HG03039 (cell line): ENCODE measurements around the gene RBFOX2.
"Not testable (repeated sequence)": the region's sequence is repeated elsewhere in the genome, so short reads cannot be mapped to it uniquely, and the experiment has no call there.

ENCODE experiments used
- ATAC-seq: cut with Tn5 transposase; IDR thresholded peaks from one replicate; pipeline ENCODE4 v1.9.1; 2021; ENCODE audit warnings: mild to moderate bottlenecking, moderate library complexity; ENCODE audit not compliant: unreplicated experiment

RBFOX2 gene

GRCh38 chr22:36028646-36029405, at the start of gene RBFOX2:
Gene RBFOX2 (minus strand): TSS chr22:36028824. CDS start chr22:36028425, 399 bp downstream.
- ATAC-seq: no peak

- no peak for ATAC-seq
Measured at GRCh38 chr22:36077271-36077670, 48.6 kb upstream of the RBFOX2 start.

- no peak for ATAC-seq
Measured at GRCh38 chr22:36075724-36076123, 47.1 kb upstream of the RBFOX2 start.

GRCh38 chr22:36075230-36075629, 46.6 kb upstream of the RBFOX2 start:
- no peak for ATAC-seq

GRCh38 chr22:36073476-36073875, 44.9 kb upstream of the RBFOX2 start:
- ATAC-seq: no peak

GRCh38 chr22:36070645-36071044, 42.0 kb upstream of the RBFOX2 start:
- ATAC-seq: not testable (repeated sequence)

- ATAC-seq: no peak
Measured at GRCh38 chr22:36069368-36069767, 40.7 kb upstream of the RBFOX2 start.

GRCh38 chr22:36068776-36069344, 40.2 kb upstream of the RBFOX2 start:
- no peak for ATAC-seq

GRCh38 chr22:36067235-36067558, 38.6 kb upstream of the RBFOX2 start:
- no peak for ATAC-seq

GRCh38 chr22:36065775-36066544, 37.3 kb upstream of the RBFOX2 start:
- ATAC-seq: no peak

GRCh38 chr22:36065462-36065774, 36.8 kb upstream of the RBFOX2 start:
- no peak for ATAC-seq

GRCh38 chr22:36064358-36064757, 35.7 kb upstream of the RBFOX2 start:
- no peak for ATAC-seq

GRCh38 chr22:36056980-36057379, 28.4 kb upstream of the RBFOX2 start:
- no peak for ATAC-seq

- ATAC-seq: no peak
Measured at GRCh38 chr22:36055376-36056295, 27.0 kb upstream of the RBFOX2 start.

GRCh38 chr22:36054446-36054845, 25.8 kb upstream of the RBFOX2 start:
- ATAC-seq: not testable (repeated sequence)

- ATAC-seq: no peak
Measured at GRCh38 chr22:36053242-36054147, 24.9 kb upstream of the RBFOX2 start.

GRCh38 chr22:36052505-36052941, 23.9 kb upstream of the RBFOX2 start:
- ATAC-seq: no peak

GRCh38 chr22:36049678-36049997, 21.0 kb upstream of the RBFOX2 start:
- ATAC-seq: no peak

GRCh38 chr22:36048911-36049677, 20.5 kb upstream of the RBFOX2 start:
- ATAC-seq: no peak
